K562 (cell line): ENCODE measurements around the gene RBM20.

Experiments used
- CEBPB ChIP-seq: fragments of 450-650 bp; IDR thresholded peaks from 2 replicates; pipeline ENCODE4 v1.6.1; 2016; ENCODE audit warnings: missing genetic modification characterization, missing compliant biosample characterization
- SETDB1 ChIP-seq: IDR thresholded peaks from one replicate; pipeline ENCODE4 v1.6.1; 2012; ENCODE audit warnings: low read length, control low read depth, inconsistent platforms

DNA sequence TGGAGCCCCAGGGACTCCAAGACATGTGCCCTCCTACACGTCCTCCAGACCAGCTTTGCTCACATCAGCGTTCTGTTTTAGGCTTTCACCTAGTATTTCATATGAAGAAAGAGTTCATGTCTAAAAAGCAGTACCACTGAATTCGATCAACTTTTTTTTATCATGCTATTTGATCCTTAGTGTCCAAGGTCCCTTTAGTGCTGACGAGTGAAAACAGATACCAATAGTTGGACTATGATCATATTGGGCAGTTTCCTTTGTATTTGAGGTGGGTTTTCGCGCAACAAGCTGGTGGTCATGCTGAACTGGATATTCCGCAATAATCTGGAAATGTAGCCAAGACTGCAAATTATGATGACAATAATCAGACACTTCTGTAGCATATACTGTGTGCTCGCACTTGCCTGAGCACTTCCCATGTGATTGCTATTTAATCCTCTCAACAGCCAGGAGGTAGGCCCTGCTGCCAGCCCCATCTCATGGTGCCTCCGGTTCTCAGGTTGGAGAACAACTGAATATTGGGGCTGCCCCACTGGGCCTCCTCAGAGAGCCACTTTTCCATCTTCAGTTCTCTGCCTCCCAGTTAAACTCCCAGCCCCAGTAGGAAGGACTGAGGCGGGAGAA lies 65.9 kb downstream of the RBM20 start:
- TF ChIP-seq CEBPB (tag) (no peak), SETDB1 (no peak)
